SH-SY5Y (cell line): Measurements from ENCODE around the gene DDC.

Source experiments
- GATA2 ChIP-seq: IDR thresholded peaks from 2 replicates; pipeline ENCODE4 v1.6.1; 2011; ENCODE audit warnings: mild to moderate bottlenecking, low read depth, low read length
- GATA3 ChIP-seq: IDR thresholded peaks from 2 replicates; pipeline ENCODE4 v1.6.1; 2011; ENCODE audit warnings: low read depth, mild to moderate bottlenecking, low read length, moderate library complexity

DNA sequence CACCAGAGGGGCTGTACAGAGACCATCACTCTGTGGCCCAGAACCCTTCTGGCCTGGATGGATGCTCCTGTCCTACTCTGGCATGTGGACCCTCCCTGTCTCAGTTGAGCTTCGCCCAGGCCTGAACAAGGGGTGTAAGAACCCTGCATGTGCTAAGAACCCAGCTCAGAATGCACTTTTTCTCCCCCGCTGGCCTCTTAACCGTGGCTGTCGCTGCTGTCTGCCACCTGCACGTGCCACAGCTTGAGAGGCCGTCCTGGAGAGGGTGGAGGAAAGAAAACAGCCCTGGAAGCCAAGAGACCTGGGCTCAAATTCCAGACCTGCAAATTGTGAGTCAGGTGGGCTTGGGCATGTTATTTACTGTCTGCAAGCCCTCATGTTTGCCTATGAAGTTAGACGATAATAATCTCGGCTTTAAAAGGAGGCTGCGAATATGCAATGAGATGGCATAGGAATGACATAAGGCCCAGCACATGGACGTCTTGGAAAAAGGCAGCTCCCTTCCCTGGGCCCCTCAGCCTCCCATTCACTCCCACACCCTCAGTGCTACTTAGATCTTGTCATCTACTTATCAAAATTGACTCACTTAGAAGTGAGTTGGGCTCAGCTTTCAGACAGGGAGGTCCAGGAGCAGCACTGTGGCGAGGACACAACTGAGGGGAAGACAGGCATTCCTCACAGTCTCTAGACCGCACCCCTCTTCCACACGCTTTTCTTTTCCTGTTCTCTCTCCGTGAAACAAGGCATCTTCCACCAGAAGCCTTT is 146.5 kb downstream of the DDC start:
- TF ChIP-seq GATA3 = no peak
- TF ChIP-seq GATA2 = no peak
